ENCODE results near the gene FAM240B. TPM values are rescaled to one million over a fixed set of nuclear protein-coding genes. Genes with fewer than 3 reads are reported as not detected.

The FAM240B gene
- total RNA-seq (2021) (not detected in 2 replicates), Bru-seq, nascent RNA (not detected), BruChase-seq, experiment 1, labeled RNA remaining after a 2-hour chase (not detected), BruChase-seq, experiment 2, labeled RNA remaining after a 6-hour chase (not detected)
- long read RNA-seq, result 0 reads

- H3K4me2 ChIP-seq, result no peak within 1 kb of the TSS
- no peak within 1 kb of the TSS for H2AFZ ChIP-seq
- no peaks in the 10 kb centered on the region for H3K9me2 ChIP-seq (ENCODE audit: insufficient read depth)
- H4K20me1 ChIP-seq (ENCODE audit: insufficient read depth), result no peaks in the 10 kb centered on the region
- H3K4me3 ChIP-seq, result no peak within 1 kb of the TSS
- H3K36me3 ChIP-seq (ENCODE audit: low read depth), result no peaks in the 10 kb centered on the region
- no peaks in the 10 kb centered on the region for H3K27me3 ChIP-seq (ENCODE audit: insufficient read depth, low read depth)
- no peaks in the 10 kb centered on the region for H3K79me2 ChIP-seq (ENCODE audit: low read depth)
- ChIA-PET POLR2A (ENCODE audit: unreplicated experiment) (no interaction called here), CTCF (no interaction called here)
- H3K9me3 ChIP-seq (ENCODE audit: insufficient read depth, low read depth), result no peaks in the 10 kb centered on the region
- no peak within 1 kb of the TSS for H3K27ac ChIP-seq
- no peaks in the 10 kb centered on the region for H3F3A ChIP-seq (ENCODE audit: insufficient read depth, low read depth)
- DNase-seq, result no peak
- no TSS peak for BruUV-seq (replicated peaks)
- TF ChIP-seq CTCF (conservative IDR thresholded peaks at IDR 0.05) (no peak), EZH2 (IDR thresholded peaks at IDR 0.05; ENCODE audit: low read depth) (no peak)
- H3K4me1 ChIP-seq (replicated peaks; ENCODE audit: insufficient read depth), result no peaks in the 10 kb centered on the region
- intact Hi-C loops (cut with micrococcal nuclease; ENCODE audit: unreplicated experiment), result no loop called here
Observed at GRCh38 chr9:38720083-38720745, at the start of gene FAM240B. FAM240B (minus strand) TSS chr9:38720133; CDS start chr9:38703999, 16,134 bp downstream.

- H4K20me1 ChIP-seq (ENCODE audit: insufficient read depth), result no peaks in the 10 kb centered on the region
Observed at GRCh38 chr9:38768351-38768761, 48.4 kb upstream of the FAM240B start.

GRCh38 chr9:38765101-38765500, 45.2 kb upstream of the FAM240B start:
- CTCF ChIA-PET, result no interaction called here

More at GRCh38 chr9:38768351-38768761, 48.4 kb upstream of the FAM240B start:
- no peak for DNase-seq
- Histone ChIP-seq H3K9me2 (ENCODE audit: insufficient read depth) (no peaks in the 10 kb centered on the region), H2AFZ (no peak overlapping the region), H3K4me2 (no peak overlapping the region), H3K4me1 (replicated peaks; ENCODE audit: insufficient read depth) (no peaks in the 10 kb centered on the region), H3K79me2 (ENCODE audit: low read depth) (no peaks in the 10 kb centered on the region), H3K9me3 (ENCODE audit: insufficient read depth, low read depth) (no peaks in the 10 kb centered on the region), H3F3A (ENCODE audit: insufficient read depth, low read depth) (no peaks in the 10 kb centered on the region), H3K4me3 (no peak overlapping the region), H3K27me3 (ENCODE audit: insufficient read depth, low read depth) (no peaks in the 10 kb centered on the region), H3K27ac (no peak overlapping the region), H3K36me3 (ENCODE audit: low read depth) (no peaks in the 10 kb centered on the region)
- intact Hi-C loops (cut with micrococcal nuclease; ENCODE audit: unreplicated experiment), result no loop called here
- TF ChIP-seq EZH2 (IDR thresholded peaks at IDR 0.05; ENCODE audit: low read depth), result no peak
- no peak for TF ChIP-seq CTCF (conservative IDR thresholded peaks at IDR 0.05)
- CTCF ChIA-PET, result no interaction called here
- no TSS peak for BruUV-seq (replicated peaks)
- POLR2A ChIA-PET (ENCODE audit: unreplicated experiment), result no interaction called here

More at GRCh38 chr9:38765101-38765500, 45.2 kb upstream of the FAM240B start:
- no peak overlapping the region for H3K27ac ChIP-seq
- no peaks in the 10 kb centered on the region for H3K36me3 ChIP-seq (ENCODE audit: low read depth)
- H3K9me3 ChIP-seq (ENCODE audit: insufficient read depth, low read depth), result no peaks in the 10 kb centered on the region
- H3F3A ChIP-seq (ENCODE audit: insufficient read depth, low read depth), result no peaks in the 10 kb centered on the region
- intact Hi-C loops (cut with micrococcal nuclease; ENCODE audit: unreplicated experiment), result no loop called here
- no peak overlapping the region for H3K4me3 ChIP-seq
- no TSS peak for BruUV-seq (replicated peaks)
- H3K4me2 ChIP-seq, result no peak overlapping the region
- no peak for DNase-seq
- no peaks in the 10 kb centered on the region for H4K20me1 ChIP-seq (ENCODE audit: insufficient read depth)
- H3K79me2 ChIP-seq (ENCODE audit: low read depth), result no peaks in the 10 kb centered on the region
- no peak overlapping the region for H2AFZ ChIP-seq
- TF ChIP-seq EZH2 (IDR thresholded peaks at IDR 0.05; ENCODE audit: low read depth), result no peak
- TF ChIP-seq CTCF (conservative IDR thresholded peaks at IDR 0.05), result no peak
- POLR2A ChIA-PET (ENCODE audit: unreplicated experiment), result interaction anchor here (0.6 kb wide), 1 partner anchor 1723 kb away, joined by 5 read pairs; no protein-coding TSS in a partner anchor
- H3K9me2 ChIP-seq (ENCODE audit: insufficient read depth), result no peaks in the 10 kb centered on the region
- H3K27me3 ChIP-seq (ENCODE audit: insufficient read depth, low read depth), result no peaks in the 10 kb centered on the region
- H3K4me1 ChIP-seq (replicated peaks; ENCODE audit: insufficient read depth), result no peaks in the 10 kb centered on the region
